ENCODE results near the gene RAB6B. TPM values are rescaled to one million over a fixed set of nuclear protein-coding genes. Genes with fewer than 3 reads are reported as not detected.

The RAB6B gene
- total RNA-seq, 1 donor = 0.72 TPM

- TF ChIP-seq, protein P1, sequence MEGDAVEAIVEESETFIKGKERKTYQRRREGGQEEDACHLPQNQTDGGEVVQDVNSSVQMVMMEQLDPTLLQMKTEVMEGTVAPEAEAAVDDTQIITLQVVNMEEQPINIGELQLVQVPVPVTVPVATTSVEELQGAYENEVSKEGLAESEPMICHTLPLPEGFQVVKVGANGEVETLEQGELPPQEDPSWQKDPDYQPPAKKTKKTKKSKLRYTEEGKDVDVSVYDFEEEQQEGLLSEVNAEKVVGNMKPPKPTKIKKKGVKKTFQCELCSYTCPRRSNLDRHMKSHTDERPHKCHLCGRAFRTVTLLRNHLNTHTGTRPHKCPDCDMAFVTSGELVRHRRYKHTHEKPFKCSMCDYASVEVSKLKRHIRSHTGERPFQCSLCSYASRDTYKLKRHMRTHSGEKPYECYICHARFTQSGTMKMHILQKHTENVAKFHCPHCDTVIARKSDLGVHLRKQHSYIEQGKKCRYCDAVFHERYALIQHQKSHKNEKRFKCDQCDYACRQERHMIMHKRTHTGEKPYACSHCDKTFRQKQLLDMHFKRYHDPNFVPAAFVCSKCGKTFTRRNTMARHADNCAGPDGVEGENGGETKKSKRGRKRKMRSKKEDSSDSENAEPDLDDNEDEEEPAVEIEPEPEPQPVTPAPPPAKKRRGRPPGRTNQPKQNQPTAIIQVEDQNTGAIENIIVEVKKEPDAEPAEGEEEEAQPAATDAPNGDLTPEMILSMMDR (IDR thresholded peaks at IDR 0.05; ENCODE audit: extremely low read depth, low read depth, low read length) = no peak
Observed at GRCh38 chr3:133775309-133775708, 120.4 kb downstream of the RAB6B start.

More at GRCh38 chr3:133775309-133775708, 120.4 kb downstream of the RAB6B start:
- no peak overlapping the region for H3K4me2 ChIP-seq (ENCODE audit: insufficient read depth, low read length)
- no peaks in the 10 kb centered on the region for H3K36me3 ChIP-seq (ENCODE audit: insufficient read depth, low read length)
- H3K79me2 ChIP-seq (ENCODE audit: insufficient read depth, low read length) = no peaks in the 10 kb centered on the region
- no peaks in the 10 kb centered on the region for H4K20me1 ChIP-seq (ENCODE audit: insufficient read depth, low read length)
- H3K27ac ChIP-seq (ENCODE audit: low read depth, low read length) = no peak overlapping the region
- H2AFZ ChIP-seq (ENCODE audit: low read length) = no peak overlapping the region
- H3K4me1 ChIP-seq (ENCODE audit: insufficient read depth, low read length) = no peaks in the 10 kb centered on the region
- H3K9me3 ChIP-seq (ENCODE audit: low read depth, low read length) = no peaks in the 10 kb centered on the region
- no peak for DNase-seq (ENCODE audit: insufficient read length, low spot score, missing footprints)
- H3K27me3 ChIP-seq (ENCODE audit: insufficient read depth, low read length) = no peaks in the 10 kb centered on the region
- H3K4me3 ChIP-seq (ENCODE audit: insufficient read depth, low read length) = no peak overlapping the region

Other genes starting within 250 kb of the RAB6B start
- 33.7 and 36.5 TPM in 2 replicates for gene TOPBP1, start 233.9 kb downstream of the RAB6B start, total RNA-seq
- 0.36 and 0.88 TPM in 2 replicates for gene TF, start 149.5 kb downstream of the RAB6B start, total RNA-seq
- gene SRPRB, start 90.1 kb downstream of the RAB6B start, total RNA-seq = 76.0 and 80.3 TPM in 2 replicates
- gene SLCO2A1, start 134.0 kb upstream of the RAB6B start, total RNA-seq = under 0.01 and 0.36 TPM in 2 replicates

Measured in osteoblast (primary cell).